DND-41 (cell line): ENCODE measurements around the gene PER2.

Experiments used
- ATAC-seq: fragments of 200-7000 bp; cut with Tn5 transposase; 3 replicates; pipeline ENCODE4 v1.9.1; 2021; ENCODE audit warnings: low read depth; ENCODE audit not compliant: insufficient read depth
- DNase-seq: peaks from one replicate; pipeline ENCODE4 v3.0.0-alpha.2; 2020
- H2AFZ ChIP-seq: 2 replicates; pipeline ENCODE4 v1.6.0; 2012; ENCODE audit warnings: low read depth, low read length
- H3K27ac ChIP-seq: 2 replicates; pipeline ENCODE4 v1.5.1; 2012; ENCODE audit warnings: low read length, inconsistent platforms
- H3K27me3 ChIP-seq: fragments of 200-600 bp; sonication (generic); 2 replicates; pipeline ENCODE4 v1.6.0; 2012; ENCODE audit warnings: low read length, mild to moderate bottlenecking, inconsistent platforms; ENCODE audit not compliant: insufficient read depth, poor library complexity
- H3K36me3 ChIP-seq: 2 replicates; pipeline ENCODE4 v1.5.1; 2012; ENCODE audit warnings: low read length, inconsistent platforms; ENCODE audit not compliant: insufficient read depth
- H3K4me1 ChIP-seq: 2 replicates; pipeline ENCODE4 v1.5.1; 2012; ENCODE audit warnings: mild to moderate bottlenecking, low read length; ENCODE audit not compliant: insufficient read depth
- H3K4me2 ChIP-seq: 2 replicates; pipeline ENCODE4 v1.6.0; 2012; ENCODE audit warnings: mild to moderate bottlenecking, moderate library complexity, low read length, inconsistent platforms; ENCODE audit not compliant: insufficient read depth
- H3K4me3 ChIP-seq, 2 experiments: fragments of 200-600 bp in 1 of 2; shearing (Covaris generic) in 1 of 2; 2 replicates each; pipeline ENCODE4 v1.5.1; 2012 to 2016; ENCODE audit warnings: inconsistent platforms in 2 of 2, low read length in 2 of 2, mild to moderate bottlenecking in 2 of 2, low read depth in 1 of 2, moderate library complexity in 1 of 2
- H3K79me2 ChIP-seq: 2 replicates; pipeline ENCODE4 v1.6.0; 2012; ENCODE audit warnings: low read length, inconsistent platforms; ENCODE audit not compliant: insufficient read depth
- H3K9ac ChIP-seq: 2 replicates; pipeline ENCODE4 v1.6.0; 2012; ENCODE audit warnings: low read depth, mild to moderate bottlenecking, inconsistent platforms, low read length, moderate library complexity
- H3K9me3 ChIP-seq: 2 replicates; pipeline ENCODE4 v1.5.1; 2012; ENCODE audit warnings: low read length, moderate library complexity, mild to moderate bottlenecking, inconsistent platforms; ENCODE audit not compliant: insufficient read depth, severe bottlenecking
- H4K20me1 ChIP-seq: 2 replicates; pipeline ENCODE4 v1.6.0; 2012; ENCODE audit warnings: low read length; ENCODE audit not compliant: insufficient read depth
- EZH2 ChIP-seq: IDR thresholded peaks from 3 replicates; pipeline ENCODE4 v1.6.1; 2012; ENCODE audit warnings: borderline replicate concordance, low read depth, mild to moderate bottlenecking, moderate library complexity, low read length, inconsistent platforms; ENCODE audit not compliant: severe bottlenecking
- TF ChIP-seq, protein P1 (sequence below): IDR thresholded peaks from 2 replicates; pipeline ENCODE4 v1.5.1; 2012; ENCODE audit warnings: borderline replicate concordance, low read length, moderate library complexity, mild to moderate bottlenecking; ENCODE audit not compliant: poor library complexity, severe bottlenecking; ENCODE audit errors: extremely low read depth

The PER2 gene

DNA sequence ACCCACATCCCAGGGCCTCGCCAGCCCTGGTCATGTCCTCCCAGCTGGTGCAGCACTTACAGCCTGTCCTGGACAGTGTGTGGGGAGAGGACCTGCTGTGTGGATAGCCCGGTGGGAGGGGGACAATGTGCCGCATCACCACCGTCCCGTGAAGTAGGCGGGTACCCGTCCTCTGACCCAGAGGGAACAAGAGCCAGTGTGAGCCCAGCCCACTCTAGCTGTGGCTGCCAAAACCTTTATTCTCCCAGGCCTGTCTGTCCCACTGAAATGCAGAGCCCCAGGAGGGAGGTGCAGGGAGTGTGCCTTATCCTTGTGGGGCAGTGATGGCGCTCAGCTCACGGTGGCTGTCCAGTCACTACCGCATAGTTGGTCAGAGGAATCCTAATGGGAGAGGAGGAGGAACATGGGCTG, 33.6 kb upstream of the PER2 start:
- no peak overlapping the region for H3K27ac ChIP-seq
- ATAC-seq = no peak
- peak overlapping the region; percentile 70; the same call in 1 of the 2 replicates for H3K4me2 ChIP-seq
- no peak overlapping the region for H2AFZ ChIP-seq
- H3K36me3 ChIP-seq = peaks cover 8% of the 10 kb centered on the region
- H3K9me3 ChIP-seq = no peaks in the 10 kb centered on the region
- no peak for TF ChIP-seq EZH2
- TF ChIP-seq, protein P1, sequence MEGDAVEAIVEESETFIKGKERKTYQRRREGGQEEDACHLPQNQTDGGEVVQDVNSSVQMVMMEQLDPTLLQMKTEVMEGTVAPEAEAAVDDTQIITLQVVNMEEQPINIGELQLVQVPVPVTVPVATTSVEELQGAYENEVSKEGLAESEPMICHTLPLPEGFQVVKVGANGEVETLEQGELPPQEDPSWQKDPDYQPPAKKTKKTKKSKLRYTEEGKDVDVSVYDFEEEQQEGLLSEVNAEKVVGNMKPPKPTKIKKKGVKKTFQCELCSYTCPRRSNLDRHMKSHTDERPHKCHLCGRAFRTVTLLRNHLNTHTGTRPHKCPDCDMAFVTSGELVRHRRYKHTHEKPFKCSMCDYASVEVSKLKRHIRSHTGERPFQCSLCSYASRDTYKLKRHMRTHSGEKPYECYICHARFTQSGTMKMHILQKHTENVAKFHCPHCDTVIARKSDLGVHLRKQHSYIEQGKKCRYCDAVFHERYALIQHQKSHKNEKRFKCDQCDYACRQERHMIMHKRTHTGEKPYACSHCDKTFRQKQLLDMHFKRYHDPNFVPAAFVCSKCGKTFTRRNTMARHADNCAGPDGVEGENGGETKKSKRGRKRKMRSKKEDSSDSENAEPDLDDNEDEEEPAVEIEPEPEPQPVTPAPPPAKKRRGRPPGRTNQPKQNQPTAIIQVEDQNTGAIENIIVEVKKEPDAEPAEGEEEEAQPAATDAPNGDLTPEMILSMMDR = no peak
- DNase-seq = no peak
- H3K27me3 ChIP-seq = no peaks in the 10 kb centered on the region
- peak overlapping the region in 1 of 2 experiments; percentile 80; a peak in 1 of 4 replicates for H3K4me3 ChIP-seq
- 0 out of 2 replicates have a peak, but pooled peaks cover 3% of the 10 kb centered on the region for H3K79me2 ChIP-seq
- peak overlapping the region; percentile 63; the same call in 1 of the 2 replicates for H3K9ac ChIP-seq
- H4K20me1 ChIP-seq = peaks cover 13% of the 10 kb centered on the region
- peaks cover 24% of the 10 kb centered on the region for H3K4me1 ChIP-seq

DNA sequence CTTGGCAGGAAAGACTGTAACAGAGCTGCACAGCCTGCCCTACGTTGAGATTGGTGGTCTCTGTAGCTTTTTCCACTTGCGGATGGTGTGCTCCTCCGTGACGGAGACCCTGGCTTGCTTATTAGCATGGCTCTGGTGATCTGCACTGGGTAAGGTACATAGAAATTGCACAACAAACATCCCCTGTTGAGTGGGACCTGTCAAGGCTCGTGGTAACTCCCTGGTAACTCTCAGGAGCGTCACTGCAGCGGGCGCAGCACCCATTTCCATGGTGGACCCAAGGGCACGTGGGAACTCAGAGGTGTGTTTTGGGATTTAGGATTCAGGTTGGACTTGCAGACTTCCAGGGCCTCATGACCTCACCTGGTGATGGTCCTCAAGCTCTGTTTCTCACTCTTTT, 33.1 kb upstream of the PER2 start:
- no peak overlapping the region for H2AFZ ChIP-seq
- H3K9ac ChIP-seq = peak overlapping the region; percentile 63
- TF ChIP-seq, protein P1 = no peak
- no peak for TF ChIP-seq EZH2

DNA sequence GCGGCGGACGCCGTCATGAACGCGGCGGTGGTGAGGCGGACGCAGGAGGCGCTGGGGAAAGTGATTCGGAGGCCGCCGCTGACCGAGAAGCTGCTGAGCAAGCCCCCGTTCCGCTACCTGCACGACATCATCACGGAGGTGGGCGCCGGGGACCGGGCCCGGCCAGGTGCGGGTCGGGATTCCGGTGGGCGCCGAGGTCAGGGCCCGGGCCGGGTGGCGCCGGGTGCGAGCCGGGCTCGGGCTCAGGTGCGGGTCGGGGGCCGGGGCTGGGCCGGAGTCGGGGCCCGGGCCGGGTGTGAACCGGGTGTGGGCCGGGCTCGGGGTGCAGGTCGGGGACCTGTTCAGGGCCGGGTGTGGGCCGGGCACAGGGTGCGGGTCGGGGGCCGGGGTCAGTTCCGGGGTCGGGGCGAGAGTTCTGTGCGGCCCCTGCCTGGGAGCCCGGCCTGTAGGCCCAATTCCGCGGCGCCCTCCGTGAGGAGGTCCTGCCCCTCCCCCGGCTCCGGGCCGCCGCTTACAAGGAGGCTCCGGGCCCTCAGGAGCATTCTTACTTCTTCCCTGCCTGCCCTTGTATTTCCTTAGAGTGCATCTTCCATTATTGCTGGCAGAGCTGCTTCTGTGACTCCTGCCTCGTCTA, 32.4 kb upstream of the PER2 start:
- DNase-seq = no peak
- Histone ChIP-seq H3K36me3 (no peaks in the 10 kb centered on the region), H3K79me2 (0 out of 2 replicates have a peak, but pooled peaks cover 3% of the 10 kb centered on the region), H3K4me1 (peaks cover 24% of the 10 kb centered on the region), H3K4me2 (peak overlapping the region; percentile 70), H3K9me3 (no peaks in the 10 kb centered on the region), H2AFZ (peak overlapping the region; percentile 64), H3K27me3 (peaks cover 3% of the 10 kb centered on the region), H3K4me3 (peak overlapping the region; percentile 18 to 80; a peak in 3 of 4 replicates), H3K9ac (peak overlapping the region; percentile 63), H4K20me1 (peaks cover 7% of the 10 kb centered on the region), H3K27ac (no peak overlapping the region)
- ATAC-seq = peak; percentile 13; the same call in 2 of the 3 replicates
- TF ChIP-seq, protein P1 = no peak
- no peak for TF ChIP-seq EZH2

More for the DNA sequence above, 33.1 kb upstream of the PER2 start:
- Histone ChIP-seq H3K4me2 (peak overlapping the region; percentile 70), H3K27me3 (no peaks in the 10 kb centered on the region), H3K4me3 (peak overlapping the region in 1 of 2 experiments; percentile 80; a peak in 3 of 4 replicates), H4K20me1 (peaks cover 8% of the 10 kb centered on the region), H3K27ac (no peak overlapping the region), H3K4me1 (peaks cover 24% of the 10 kb centered on the region), H3K79me2 (0 out of 2 replicates have a peak, but pooled peaks cover 3% of the 10 kb centered on the region), H3K36me3 (peaks cover 2% of the 10 kb centered on the region; the same call in 1 of the 2 replicates), H3K9me3 (no peaks in the 10 kb centered on the region)
- no peak for ATAC-seq
- no peak for DNase-seq
